ENCODE measurements around the gene RPGR.
A peak's percentile ranks its signal among the peaks of the same experiment; 100 is the strongest.

The RPGR gene

DNA sequence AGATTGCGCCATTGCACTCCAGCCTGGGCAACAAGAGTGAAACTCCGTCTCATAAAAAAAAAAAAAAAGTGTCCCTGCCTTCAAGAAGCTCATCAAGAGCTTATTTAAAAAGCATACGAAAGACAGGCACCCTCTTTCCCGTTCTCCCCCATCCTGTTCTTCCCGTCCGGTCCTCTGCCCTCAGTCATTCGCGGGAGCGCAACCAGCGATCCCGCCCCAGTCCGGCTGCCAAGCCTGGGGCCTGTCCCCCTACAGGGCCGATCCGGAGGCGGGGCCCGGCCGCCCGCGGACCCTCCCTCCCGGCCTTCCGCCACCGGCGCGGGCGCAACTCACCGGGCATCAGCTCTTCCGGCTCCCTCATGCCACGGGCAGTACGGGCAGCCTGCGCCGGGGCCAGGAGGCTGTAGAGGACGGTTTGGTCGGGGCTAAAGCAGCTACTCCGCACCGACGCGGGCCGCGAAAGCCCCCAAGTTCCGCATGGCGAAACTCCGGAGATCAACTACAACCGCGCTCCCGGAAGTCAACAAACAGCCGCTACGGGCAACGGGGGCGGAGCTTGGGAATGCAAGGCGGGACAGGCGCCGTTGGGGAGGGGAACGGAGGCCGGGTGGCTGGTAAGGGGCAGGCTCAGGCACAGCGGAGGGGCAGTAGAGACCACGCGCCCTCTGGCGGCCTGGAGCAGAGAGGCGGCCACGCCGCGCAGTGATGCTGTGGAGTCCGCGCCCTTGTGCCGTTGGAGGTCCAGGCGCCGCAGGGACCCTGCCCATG lies at the start of gene RPGR:
RPGR (minus strand) TSS at position 503 of the 768 bp plus-strand sequence; CDS start at position 361, 142 bp downstream.
- peak; percentile 86 for DNase-seq

DNA sequence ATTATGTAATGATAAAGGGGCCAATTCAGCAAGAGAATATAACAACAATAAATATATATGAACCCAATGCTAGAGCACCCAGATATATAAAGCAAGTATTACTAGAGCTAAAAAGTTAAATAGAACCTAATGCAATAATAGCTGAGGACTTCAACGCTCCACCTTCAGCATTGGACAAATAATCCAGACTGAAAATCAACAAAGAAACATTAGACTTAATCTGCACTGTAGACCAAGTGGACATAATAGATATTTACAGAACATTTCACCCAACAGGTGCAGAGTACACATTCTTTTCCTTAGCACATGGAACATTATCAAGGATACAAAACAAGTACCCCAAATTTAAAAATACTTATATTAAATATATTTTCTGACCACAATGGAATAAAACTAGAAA lies 49.4 kb upstream of the RPGR start:
- DNase-seq, result no peak

GRCh38 chrX:38375891-38376290 lies 48.6 kb upstream of the RPGR start:
- peak; percentile 25 for DNase-seq

GRCh38 chrX:38374431-38374830 lies 47.1 kb upstream of the RPGR start:
- DNase-seq, result no peak

GRCh38 chrX:38371641-38372040 lies 44.3 kb upstream of the RPGR start:
- DNase-seq, result no peak

- DNase-seq, result no peak
These were observed 41.5 kb upstream of the RPGR start for GRCh38 chrX:38368774-38369173.

- DNase-seq, result no peak
These were observed 38.6 kb upstream of the RPGR start for GRCh38 chrX:38365954-38366353.

DNA sequence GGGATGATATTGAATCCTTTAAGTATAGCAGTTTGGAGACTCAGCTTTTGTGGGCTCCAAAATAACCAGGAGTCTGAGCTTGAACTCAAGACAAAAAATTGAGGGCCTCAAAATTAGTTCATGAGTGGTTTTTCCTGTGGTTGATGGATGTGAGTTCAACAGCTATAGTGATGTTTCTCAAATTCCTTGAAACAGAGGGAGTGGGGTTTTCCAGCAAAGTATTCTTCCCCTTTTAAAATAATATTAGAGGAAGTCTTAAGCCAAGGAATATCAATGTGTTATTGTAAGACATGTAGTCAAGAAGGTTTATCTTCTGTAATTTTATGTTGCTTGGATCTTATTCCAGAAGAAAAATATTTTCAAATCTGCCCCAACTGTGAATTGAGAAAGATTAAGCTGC lies 35.7 kb upstream of the RPGR start:
- no peak for DNase-seq

DNA sequence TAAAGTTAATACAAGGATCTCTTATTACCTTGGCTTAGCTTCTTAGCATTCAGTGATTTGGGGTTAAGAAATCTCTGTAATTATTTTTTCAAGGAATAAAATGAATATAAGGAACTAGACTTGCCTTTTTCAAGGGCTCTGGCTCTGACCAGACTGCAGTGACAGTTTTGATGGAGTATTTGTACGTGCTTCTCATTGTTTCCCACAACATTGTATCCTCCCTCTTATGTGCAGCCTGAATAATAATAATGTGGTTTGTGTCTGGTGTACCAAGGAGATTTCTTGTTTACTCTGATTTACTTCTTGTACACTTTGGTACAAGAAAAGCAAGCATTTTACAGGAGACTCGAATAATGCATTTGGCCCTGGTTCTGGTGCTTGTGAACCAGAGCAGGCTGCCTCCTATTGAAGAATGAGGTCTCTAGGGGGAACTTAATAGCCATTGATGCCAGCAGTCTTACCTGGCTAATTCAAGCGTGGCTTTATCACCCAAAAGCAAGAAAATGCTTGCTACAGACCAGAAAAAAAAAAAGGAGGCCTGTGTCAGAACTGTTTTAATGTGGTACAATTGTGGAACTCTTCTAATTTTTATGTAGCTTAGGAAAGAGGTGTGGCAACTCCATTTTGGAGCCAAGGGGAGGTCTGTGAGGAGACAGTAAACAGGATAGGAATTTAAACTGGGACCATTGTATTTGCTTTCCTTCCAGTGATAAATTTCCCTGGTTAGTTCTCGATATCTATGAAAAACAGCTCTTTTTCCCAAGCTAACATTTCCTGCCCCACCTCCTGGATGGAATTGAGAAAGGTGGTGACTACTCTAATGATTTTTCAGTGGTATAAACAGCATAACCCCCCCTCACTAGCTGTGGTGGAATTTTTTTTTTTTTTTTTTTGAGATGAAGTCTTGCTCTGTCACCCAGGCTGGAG lies 30.7 kb upstream of the RPGR start:
- no peak for DNase-seq

GRCh38 chrX:38356401-38356800 lies 29.1 kb upstream of the RPGR start:
- DNase-seq, result no peak

DNA sequence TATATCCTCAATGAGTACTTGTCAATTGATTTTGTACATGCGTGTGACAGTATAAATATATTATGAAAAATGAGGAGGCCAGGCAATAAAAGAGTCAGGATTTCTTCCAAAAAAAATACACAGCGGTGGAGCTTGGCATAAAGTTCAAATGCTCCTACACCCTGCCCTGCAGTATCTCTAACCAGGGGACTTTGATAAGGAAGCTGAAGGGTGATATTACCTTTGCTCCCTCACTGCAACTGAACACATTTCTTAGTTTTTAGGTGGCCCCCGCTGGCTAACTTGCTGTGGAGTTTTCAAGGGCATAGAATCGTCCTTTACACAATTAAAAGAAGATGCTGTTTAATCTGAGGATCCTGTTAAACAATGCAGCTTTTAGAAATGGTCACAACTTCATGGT lies 25.1 kb upstream of the RPGR start, which contains the start of gene OTC:
OTC (plus strand) TSS at position 243 of the 400 bp plus-strand sequence; CDS start at position 336, 93 bp downstream.
- DNase-seq, result no peak

- DNase-seq, result no peak
These were observed 24.0 kb upstream of the RPGR start for GRCh38 chrX:38351346-38351745.

GRCh38 chrX:38347136-38347535 lies 19.8 kb upstream of the RPGR start:
- DNase-seq, result no peak

DNA sequence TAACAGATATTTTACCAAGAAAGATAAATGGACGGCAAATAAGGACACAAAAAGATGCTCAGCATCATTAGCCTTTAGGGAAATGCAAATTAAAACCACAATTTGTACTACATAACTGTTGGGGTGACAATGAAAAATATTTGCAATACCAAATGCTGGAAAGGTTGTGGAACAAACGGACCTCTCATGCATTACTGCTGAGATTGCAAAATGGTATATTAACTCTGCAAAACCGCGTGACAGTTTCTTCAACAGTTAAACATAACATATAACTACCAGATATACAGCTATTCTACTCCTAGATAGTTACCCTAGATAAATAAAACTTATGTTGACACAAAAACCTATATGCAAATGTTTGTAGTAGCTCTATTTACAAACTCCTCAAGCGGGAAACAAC lies 18.8 kb upstream of the RPGR start:
- no peak for DNase-seq

GRCh38 chrX:38342853-38343778 lies 15.8 kb upstream of the RPGR start:
- DNase-seq, result no peak

- DNase-seq, result no peak
These were observed 14.1 kb upstream of the RPGR start for GRCh38 chrX:38341442-38341841.

GRCh38 chrX:38336538-38337240 lies 9.4 kb upstream of the RPGR start:
- no peak for DNase-seq

DNA sequence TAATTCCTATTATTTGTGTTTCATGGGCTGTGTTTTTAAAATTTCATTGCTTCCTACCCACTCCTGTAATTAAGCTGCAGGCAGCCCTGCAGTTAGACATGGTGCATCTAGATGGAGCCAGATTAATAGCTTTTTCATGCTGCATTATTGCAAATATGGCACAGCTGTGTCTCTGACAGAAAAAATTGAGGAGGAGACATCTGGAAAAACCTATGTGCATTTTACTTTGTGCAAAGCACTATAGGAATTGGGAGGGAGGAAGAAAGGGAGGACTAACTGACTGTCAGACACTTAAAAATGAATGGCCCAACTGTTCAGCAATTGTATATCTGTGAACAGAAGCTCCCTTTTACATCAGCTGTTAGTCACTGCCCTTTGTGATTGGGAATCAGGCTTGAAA lies 8.1 kb upstream of the RPGR start:
- no peak for DNase-seq

DNA sequence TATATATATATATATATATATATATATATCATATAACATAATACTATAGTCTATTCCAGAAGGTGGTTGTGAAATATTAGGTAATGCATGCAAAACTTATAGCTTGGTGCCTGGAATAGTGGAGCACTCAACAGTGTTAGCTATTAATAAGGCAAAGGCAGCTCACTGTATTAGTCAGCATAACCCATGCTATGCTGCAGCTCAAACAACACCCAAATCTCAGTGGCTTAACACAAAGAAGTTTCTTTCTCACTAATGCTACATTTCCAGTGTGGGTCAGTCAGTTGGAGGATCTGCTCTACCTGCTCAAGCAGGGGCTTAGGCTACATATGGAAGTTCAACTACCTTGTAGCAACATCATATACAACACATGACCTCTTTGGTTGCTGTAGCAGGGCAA lies 5.2 kb upstream of the RPGR start:
- DNase-seq, result no peak

GRCh38 chrX:38327775-38328081 lies 419 bp upstream of the RPGR start:
- no peak for DNase-seq

- DNase-seq, result no peak
These were observed 1.2 kb downstream of the RPGR start for GRCh38 chrX:38326086-38326485.

DNA sequence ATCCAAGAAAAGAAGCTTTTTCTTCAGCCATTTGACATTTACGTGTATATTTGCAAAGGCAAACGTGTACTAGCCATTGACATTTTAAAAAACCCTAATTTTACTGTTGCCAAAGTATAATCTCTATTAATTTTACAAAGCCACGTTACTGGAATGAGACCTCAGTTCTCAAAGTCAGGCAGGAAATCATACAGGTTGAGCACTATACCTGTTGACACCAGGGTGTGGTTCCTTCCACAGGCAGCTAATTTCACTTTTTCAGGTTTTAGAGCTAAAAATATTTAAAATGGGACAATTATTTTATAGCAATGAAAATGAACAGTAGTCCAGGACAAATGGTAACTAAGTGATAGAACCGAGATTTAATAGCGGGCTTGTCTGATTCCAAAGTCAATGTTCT lies 6.5 kb downstream of the RPGR start:
- no peak for DNase-seq

All from NCI-H510A treated with DMSO at 0.1 percent for 48 hours (cell line).